GM19395 (cell line): Measurements from ENCODE around the gene CACNA1D.
"Not testable (repeated sequence)": the region's sequence is repeated elsewhere in the genome, so short reads cannot be mapped to it uniquely, and the experiment has no call there.

Source experiments
- ATAC-seq: cut with Tn5 transposase; IDR thresholded peaks from one replicate; pipeline ENCODE4 v1.9.1; 2021; ENCODE audit warnings: mild to moderate bottlenecking, moderate library complexity; ENCODE audit not compliant: unreplicated experiment

Gene CACNA1D

DNA sequence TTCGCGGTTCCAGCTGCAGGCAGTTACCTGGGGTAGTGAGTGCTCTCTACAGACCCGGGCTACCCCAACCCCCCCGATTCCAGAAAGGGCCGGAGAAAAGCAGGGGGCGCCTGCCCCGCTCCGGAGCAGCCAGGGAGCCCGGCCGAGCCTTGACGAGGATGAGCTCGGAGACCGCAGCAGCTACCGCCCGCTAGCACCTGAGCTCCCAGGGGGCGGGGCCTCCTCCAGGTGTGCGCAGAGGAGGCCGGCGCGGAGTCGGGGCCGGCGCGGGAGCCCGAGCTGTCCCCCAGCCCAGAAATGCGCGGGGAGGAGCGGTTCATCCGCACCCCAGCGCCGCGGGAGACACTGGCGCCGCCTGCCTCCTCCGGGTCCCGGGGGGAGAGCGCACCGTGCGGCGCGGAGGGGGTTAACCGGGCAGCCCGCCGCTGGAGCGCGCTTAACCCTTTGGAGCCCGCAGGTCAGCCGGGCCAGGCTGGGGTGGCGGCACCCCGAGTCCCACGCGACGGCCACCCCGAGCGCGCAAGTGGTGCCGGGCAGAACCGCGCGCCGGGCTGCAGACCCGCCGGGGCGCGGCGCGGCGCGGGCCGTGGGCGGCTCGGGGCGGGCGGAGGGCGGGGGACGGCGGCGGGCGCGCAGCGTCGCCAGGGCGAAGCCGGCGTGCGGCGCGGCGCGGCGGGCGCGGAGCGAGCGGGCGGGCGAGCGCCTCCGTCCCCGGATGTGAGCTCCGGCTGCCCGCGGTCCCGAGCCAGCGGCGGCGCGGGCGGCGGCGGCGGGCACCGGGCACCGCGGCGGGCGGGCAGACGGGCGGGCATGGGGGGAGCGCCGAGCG is at the start of gene CACNA1D:
Gene CACNA1D, plus strand, starts transcription at position 649 of the 829 bp plus-strand sequence. CDS start 556 bp downstream, outside the sequence.
- ATAC-seq = no peak

DNA sequence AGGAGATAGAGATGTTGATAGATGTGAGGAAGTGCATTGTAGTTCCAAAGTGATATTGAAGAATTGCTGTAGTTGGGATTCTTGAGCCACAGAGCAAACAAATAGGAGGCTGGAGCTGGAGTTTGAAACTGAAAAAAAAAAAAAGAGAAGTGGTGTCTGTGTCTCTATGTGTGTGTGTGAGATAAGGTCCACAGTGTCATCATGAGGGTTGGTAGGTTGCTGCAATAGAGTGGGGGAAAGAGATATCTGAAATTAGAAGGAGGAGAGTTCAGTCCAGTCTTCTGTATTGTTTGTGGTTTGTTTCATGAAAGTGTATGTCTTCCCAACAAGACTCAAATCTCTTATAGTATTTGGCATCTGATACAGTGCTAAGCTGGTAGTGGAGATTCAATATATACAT is 37.3 kb upstream of the CACNA1D start:
- ATAC-seq = no peak

- no peak for ATAC-seq
Observed at GRCh38 chr3:53460326-53460725, 34.1 kb upstream of the CACNA1D start.

GRCh38 chr3:53464424-53464823 is 30.0 kb upstream of the CACNA1D start:
- ATAC-seq = no peak

GRCh38 chr3:53469758-53470157 is 24.7 kb upstream of the CACNA1D start:
- ATAC-seq = not testable (repeated sequence)

DNA sequence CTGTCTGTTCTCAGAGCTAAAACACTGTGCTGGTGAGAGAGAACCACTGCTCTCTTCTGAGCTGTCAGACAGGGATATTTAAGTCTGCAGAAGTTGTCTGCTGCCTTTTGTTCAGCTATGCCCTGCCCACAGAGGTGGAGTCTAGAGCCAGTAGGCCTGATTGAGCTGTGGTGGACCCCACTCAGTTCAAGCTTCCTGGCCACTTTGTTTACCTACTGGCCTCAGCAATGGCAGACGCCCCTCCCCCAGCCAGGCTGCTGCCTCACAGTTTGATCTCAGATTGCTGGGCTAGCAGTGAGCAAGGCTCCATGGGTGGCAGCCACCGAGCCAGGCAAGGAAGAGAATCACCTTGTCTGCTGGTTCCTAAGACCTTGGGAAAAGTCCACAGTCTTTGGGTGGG is 21.0 kb upstream of the CACNA1D start:
- no peak for ATAC-seq

GRCh38 chr3:53476372-53476771 is 18.0 kb upstream of the CACNA1D start:
- not testable (repeated sequence) for ATAC-seq

GRCh38 chr3:53477689-53478088 is 16.7 kb upstream of the CACNA1D start:
- ATAC-seq = not testable (repeated sequence)

DNA sequence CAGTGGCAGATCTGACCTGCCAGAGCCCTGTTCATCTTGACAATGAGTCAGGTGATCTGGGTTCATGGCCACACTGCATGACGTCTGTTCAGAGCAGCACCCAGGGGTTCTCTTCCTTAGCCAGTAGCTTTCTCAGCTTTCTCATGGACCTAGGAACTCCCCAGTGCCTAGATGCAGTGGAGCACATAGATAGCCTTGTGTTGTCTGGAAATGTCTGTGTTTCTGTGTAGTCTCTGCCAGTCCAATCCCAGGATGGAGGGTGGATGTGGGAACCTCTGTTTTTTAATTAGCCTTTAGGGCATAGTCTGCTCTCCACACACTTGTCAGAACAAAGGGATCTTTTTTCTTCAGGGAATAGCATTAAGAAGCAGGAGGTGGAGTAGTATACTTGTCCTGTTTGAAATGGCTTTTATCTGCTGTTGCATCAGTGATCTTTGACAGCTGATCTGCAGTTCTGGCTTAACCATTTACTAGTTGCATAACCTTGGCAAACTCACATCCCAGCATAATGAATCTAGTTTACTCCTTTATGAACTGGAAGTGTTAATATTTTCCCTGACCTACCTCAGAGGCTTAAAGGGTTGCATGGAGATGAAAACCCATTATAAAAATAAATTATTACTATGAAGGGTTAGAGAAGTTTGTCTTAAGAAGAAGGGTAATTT is 16.1 kb upstream of the CACNA1D start:
- ATAC-seq = no peak

DNA sequence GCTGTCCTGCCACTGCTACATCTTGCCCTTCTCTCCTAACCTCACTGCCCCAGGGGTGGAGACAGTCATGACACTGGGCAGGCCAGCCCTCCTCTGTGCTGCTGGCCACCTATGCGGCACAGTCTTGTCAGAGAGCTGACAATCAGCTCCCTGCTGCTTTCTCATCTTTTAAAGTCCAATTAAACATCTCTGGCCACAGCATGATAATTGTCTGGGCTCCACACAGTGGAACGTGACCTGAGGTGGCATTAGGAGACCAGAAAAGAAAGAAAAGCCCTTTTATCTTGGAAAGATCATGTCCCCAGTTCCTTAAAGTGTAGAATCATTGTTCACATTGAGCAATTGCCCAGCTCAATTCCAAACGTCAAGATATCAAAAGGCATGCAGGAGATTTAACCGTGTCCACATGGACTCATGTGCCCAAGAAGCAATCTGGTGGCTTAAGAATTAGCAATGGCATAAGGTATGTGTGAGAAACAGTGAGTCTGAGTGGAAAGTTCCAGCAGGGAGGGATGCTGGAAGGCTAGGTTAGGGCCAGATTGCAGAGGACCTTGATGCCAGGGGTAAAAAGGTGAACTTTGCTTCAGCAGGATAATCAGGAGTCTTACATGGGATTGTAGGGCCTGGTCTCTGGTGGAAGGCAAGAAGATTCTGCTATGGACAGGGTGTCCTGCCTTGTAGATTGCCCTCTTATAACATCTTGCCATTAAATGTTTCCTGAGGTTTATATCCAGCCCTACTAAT is 15.3 kb upstream of the CACNA1D start:
- ATAC-seq = no peak

DNA sequence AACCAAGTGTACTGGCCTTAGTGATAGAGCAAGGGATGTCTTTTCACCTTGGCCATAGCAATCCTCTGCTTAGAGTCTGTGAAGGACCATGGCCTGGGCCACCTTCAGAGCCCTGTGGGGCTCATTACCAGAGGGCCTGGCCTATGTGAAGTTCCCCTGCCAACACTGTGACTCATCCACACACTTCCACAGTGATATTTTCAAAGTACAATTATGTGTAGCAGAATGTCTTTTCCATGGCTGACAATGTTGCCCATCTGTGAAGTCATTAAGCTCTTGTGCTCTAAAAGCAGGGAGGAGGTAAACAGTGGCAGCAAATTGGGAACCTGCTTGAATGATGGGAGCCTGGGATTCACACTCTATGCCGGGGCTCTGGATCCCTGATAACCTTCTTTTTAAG is 12.2 kb upstream of the CACNA1D start:
- no peak for ATAC-seq

GRCh38 chr3:53483821-53484220 is 10.6 kb upstream of the CACNA1D start:
- no peak for ATAC-seq

DNA sequence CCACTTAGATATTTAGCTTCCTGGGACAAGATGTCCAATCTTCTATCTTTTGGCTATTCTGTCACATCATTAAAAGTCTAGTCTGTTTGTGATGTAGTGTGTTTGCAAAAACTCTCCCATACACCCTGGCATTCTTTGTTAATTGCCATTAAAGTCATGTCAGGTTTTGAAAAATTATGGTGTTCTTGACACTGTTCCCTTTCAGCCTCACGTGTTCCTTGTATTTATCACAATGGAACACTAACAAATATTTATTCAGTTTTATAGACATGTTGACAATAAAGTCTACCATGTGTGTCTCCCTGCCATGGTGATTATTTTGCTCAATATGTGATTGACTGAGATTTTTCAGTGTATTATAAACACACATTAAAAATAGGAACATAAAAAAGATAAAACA is 9.4 kb upstream of the CACNA1D start:
- no peak for ATAC-seq

- no peak for ATAC-seq
Observed at GRCh38 chr3:53485675-53486403, 8.6 kb upstream of the CACNA1D start.

- ATAC-seq = no peak
Observed at GRCh38 chr3:53486961-53487654, 7.3 kb upstream of the CACNA1D start.

GRCh38 chr3:53489386-53489785 is 5.0 kb upstream of the CACNA1D start:
- ATAC-seq = no peak

DNA sequence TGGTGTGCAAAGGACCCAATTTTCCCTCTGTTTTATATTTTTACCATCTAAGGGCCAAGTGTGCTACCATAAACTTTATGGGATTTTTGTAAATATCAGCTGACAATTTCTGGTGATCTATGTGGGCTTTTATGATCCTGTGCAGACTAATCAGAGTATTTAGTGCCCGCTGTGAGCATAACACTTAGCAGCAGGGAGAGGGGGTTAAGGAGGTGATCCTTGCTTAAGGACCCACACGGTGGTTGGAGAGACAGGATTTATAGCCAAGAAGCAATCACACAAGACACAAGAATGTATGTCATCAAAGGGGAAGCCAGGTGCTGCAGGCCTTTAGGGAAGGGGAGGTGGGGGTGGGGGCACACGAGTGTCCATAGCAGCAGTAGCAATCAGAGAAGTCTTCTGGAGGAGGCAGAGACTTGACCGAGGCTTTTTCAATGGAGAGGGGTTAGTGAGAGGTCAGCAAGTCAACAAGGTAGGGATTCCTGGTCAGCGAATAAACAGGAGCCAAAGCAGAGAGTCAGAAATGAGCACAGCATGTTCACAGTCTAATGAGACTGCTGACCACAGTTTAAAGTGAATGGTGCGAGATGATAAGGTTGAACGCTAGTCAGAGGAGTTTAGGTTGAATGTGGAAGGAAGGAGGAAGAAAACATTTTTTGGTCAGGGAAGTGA is 4.5 kb upstream of the CACNA1D start:
- ATAC-seq = no peak

GRCh38 chr3:53490459-53490968 is 3.9 kb upstream of the CACNA1D start:
- no peak for ATAC-seq

- no peak for ATAC-seq
Observed at GRCh38 chr3:53491276-53491675, 3.1 kb upstream of the CACNA1D start.

GRCh38 chr3:53493595-53493962 is 832 bp upstream of the CACNA1D start:
- ATAC-seq = no peak
